ENCODE data around the gene IWS1.

IWS1 gene

DNA sequence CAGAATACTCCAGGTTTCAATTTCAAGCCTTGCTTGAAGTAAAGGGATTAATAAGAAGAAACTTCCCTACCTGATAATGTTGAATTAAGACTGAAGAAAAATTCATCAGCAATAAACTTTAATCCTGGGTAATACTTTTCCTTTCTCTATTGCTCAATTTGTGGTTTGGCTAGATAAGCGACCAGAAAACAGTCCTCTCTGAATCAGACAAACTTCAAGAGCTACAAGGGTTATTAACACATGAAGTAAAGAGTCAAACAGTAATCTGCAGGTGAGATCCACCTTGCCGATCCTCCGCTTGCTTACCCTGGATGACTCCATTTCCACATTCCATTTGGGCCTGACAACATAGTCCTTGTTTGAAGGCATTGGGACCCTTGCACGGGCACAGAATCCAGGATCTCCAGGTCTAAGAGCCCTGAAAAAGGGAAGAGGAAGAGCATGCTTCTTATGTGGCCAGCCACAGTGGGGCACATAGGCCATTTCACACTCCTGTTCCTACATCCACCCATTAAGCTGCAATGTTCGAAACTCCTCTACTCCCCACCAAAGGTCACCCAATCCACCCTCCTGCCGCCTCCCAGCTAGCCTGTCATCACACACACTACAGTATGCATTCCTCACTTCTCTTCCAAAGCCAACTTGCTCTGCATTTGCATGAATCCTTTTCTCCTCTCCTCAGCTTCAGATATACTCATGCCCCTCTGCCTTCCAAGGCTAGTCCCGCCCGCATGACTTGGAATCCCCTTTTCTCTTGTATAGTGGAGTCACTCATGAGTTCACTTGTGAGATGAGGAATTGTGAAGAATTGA is 39.8 kb downstream of the IWS1 start:
- DNase-seq: no peak

DNA sequence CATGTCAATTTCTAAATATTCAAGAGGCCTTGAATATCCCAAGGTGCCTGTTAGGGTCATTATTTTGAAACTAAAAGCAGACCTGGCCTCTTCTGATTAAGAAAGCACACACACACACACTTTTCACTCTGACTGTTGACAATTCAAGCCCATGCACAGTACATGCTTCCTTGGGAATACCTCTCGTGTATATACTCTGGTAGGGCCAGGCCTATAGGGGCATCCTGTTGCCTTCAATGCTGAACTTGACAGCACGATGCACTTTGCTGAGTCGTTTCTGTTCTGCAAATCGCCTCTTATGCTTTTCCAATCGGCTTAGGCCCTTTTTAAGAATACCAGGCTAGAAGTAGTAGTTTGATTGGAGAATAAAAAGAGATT is 40.6 kb downstream of the IWS1 start:
- DNase-seq: no peak

DNA sequence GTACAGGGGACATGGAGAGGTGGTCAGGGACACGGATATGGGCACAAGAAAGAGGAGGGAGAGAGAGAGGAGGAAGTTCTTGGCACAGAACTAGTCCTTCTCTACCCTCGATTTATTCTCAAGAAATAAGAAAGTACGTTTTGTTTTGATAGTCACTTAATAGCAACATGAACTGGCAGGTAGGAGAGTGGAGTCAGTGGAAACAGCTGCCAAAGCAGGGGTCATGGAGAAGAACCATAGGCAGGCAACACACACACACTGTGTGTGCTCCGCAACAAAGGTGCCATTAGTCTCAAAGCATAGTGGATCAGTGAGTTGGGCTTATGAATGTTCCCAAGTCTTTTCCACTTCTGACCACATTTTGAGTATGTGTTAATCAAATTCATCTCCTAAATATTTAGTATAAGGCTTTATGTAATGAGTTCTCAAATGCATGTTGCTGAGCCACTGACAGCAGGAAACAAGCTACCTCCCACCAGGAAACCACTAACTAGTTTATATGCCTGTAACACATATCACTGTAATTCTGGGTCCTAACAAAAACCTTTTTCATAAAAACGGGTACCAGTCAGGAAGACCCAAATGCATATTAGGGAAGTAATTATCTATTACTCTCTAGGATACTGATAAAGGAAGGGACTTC is 41.1 kb downstream of the IWS1 start:
- no peak for DNase-seq

DNA sequence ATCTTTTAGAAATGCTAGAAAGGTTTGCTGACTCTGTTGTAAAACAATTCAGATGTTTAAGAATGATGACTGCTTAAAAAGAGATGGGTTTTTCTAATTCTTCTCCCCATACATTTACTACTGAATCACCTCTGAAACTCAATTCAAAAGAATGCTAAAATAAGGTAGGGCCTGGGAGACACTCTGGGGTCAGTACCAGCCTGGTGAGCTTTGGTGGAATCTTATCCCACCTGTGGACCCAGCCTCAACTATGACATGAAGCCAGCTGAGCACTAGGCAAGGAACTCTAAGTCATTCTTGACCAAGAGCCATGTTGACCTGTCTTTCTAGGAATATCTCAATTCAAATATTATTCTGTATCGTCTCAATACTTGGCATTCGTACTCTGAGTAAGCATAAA is 44.3 kb downstream of the IWS1 start:
- DNase-seq: no peak

DNA sequence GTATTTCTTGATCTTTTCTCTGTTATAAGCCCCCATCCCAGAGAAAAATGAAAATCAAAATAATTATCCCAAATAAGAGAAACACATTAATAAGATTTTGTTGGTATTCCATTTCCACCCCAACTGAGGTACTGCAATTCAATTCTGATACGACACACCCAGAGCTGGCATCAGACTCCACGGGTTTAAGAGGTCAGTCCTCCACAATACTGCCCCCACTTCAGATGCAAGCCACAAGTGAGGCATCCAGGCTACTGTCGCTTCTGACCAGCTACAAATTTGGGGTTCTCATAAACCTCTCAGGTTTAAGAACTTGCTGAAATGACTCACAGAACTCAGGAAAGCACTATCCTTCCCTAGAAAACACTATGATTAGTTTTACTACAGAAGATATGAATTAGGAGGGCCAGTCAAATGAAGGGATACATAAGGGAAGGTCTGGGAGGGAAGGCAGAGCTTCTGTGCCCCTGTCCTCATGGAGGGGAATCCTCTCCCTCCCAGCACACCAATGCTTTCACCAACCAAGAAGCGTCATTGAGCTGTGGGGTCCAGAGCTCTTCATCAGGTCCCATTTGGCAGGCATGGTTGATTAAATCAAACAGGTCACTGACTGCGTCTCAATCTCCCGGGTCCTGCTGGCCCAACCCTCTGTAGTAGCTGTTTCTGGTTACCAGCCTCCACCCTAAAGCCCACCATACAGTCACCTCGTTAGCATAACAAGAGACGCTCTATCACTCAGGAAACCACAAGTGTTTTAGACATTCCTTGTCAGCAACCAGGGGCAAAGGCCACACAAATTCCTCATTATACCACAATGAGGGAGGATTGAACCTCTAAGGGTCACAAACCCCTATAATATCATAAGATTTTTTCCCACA is 46.2 kb downstream of the IWS1 start:
- no peak for DNase-seq

GRCh38 chr2:127479219-127479825 is 47.0 kb downstream of the IWS1 start:
- no peak for DNase-seq

DNA sequence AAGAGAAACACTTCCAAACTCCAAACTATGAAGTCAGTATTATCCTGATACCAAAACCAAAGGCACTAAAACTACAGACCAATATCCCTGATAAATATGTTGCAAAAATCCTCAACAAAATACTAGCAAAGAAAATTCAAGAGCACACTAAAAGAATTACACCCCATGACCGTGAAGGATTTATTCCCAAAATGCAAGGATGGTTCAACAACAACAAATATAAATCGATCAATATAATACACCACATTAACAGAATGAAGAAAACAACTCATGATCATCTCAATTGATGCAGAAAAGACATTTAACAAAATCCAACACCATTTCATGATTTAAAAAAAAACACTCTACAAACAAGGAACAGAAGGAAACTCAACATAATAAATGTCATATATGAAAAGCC is 50.5 kb downstream of the IWS1 start:
- DNase-seq: no peak

DNA sequence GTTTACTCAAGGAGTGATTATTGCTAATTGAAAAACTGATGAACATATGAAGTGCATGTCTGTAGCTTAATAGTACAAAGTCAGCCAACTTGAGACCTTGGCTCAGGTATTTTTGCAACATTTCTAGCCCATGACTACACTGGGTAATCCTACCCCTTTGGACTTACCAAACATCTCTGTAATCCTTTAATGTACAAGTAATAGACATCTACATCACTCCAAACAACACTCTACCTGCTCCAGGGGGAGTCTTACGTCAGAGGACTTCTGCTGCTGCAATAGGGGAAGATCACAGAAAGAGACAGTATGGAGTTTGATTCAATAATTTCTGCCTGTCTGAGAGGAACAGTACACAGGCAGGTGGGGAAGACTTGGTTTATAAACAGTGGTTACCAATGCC is 54.0 kb downstream of the IWS1 start:
- DNase-seq: no peak

DNA sequence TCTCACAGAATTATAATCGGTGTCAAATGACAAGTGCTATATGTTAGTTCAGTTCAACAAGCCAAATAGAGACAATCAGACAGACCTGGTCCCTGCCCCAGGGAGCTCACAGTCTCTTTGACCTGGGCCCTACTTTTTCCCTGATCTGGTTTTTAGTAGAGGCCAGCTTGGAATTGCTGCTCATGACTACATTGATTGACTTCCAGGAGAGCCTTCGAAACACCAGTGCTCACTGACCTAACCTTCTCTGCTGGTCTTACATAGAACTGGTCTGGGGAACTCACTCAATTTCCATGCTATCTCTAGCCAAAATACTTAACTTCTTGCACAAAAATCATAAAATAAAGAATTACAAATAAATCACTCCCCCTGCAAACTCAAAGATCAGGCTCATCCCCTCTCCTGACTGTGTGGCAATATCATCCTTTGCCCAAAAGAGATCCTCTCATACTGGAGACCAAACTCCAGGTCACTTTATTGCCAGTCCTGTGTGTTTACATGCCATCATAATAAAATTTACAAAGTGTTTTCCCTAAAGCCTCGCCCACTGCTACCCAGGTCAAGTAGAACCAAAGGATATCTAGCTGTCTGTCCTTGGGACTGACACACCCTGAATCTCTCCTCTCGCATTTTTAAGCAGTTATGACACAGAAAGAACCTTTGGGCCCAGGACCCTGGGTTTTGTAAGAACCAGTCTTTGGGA is 54.9 kb downstream of the IWS1 start:
- DNase-seq: no peak

GRCh38 chr2:127469974-127470373 is 56.3 kb downstream of the IWS1 start:
- no peak for DNase-seq

DNA sequence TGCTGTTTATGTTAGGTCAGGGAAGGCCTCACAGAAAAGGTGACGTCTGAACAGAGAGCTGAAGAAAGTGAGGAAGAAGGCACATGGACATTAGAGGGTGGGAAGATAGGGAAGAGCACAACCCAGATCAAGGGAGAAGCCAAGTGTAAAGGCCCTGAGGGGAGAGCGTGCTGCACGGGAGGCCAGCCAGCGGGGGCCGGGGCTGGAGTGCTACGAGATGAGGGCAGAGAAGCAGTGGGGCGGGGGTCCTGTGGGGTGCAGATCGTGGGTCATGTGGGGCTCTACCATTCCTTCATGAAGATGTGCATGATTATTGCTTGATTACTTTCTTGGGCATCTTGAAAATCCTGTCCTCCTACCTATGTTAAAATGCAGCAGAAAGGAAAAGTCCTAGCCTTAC is 57.2 kb downstream of the IWS1 start:
- no peak for DNase-seq

DNA sequence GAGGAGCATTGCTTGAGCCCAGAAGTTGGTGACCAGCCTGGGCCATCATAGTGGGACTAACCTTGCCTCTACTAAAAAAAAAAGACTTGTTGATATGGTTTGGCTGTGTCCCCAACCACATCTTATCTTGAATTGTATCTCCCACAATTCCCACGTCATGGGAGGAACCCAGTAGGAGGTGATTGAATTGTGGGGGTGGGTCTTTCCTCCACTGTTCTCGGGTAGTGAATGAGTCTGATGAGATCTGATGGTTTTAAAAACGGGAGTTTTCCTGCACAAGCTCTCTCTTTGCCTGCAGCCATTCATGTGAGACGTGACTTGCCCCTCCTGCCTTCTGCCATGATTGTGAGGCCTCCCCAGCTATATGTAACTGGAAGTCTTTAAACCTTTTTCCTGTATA is 61.0 kb downstream of the IWS1 start:
- DNase-seq: peak; percentile 21

DNA sequence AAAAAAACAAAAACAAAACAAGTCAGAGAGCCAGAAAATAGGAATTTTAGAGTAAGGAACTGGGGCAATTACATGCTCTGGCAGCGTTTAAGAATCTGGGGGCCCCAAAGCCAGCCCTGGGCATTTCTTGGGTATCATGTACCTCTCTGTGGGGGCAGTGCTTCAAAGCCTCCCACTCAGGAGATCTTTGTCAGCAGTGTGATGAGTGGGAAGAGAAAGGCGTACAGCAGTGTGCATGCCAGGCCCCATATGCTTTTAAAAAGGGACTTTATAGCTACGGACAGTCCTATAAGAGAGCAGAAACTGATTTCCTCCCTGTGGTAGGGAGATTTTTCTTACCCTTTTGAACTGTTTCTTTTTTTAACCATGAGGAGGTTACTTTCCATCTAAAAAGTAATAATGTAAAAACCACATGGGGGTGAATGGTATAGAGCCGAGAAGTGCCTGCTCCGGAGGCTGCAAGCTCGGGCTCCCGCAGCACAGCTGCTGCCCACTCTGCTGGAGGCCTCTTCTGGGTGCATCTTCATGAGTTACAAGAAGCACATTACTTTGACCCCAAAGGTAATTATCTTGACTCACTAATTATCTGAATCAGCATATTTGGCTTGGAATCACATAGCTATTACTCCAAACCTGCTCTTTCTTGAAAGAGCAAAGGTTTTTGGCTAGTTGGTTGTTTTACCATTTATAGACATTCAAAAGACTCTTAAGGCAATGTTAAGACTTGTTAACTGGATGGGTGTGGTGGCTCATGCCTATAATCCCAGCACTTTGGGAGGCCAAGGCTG is 61.6 kb downstream of the IWS1 start:
- peak; percentile 14 for DNase-seq

GRCh38 chr2:127463155-127463991 is 62.9 kb downstream of the IWS1 start:
- no peak for DNase-seq

GRCh38 chr2:127462461-127462860 is 63.8 kb downstream of the IWS1 start:
- no peak for DNase-seq

- no peak for DNase-seq
Measured at GRCh38 chr2:127456960-127457359, 69.3 kb downstream of the IWS1 start.

DNA sequence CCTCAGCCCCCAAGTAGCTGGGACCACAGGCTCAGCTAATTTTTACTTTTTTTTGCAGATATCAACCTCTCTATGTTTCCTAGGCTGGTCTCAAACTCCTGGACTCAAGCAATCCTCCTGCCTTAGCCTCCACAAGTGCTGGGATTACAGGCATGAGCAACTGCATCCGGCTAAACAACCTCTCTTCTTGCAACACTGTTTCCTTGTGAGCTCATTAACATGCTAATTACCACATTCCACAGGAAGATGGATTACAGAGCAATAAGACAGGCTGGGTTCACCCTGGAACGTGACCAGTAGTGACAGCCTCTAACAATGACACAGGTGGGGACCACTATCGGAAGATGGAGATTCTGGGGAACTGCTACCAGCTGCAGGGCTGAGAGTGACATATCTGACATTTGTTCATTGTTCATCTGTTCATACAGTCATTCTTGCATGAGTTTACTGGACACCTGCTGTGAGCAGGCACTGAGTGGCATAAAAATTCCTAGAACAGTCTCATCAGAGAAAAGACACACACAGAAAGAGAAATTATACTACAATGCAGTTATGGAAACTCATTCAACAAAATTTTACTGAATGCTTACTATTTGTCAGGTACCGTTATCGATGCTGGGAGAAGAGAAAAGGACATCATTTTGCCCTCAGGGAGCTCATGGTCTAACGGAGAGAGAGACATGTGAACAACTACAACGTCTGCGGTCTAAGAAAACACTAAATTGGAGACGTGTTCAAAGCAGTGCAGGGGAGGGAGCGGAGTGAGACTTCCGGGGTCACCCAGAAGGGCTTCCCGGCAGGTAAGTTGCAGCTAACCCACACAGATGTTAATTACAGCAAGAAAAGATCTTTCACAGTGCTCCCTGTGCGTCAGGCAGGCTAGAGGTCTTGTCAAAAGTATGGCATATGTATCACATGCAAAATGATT is 70.5 kb downstream of the IWS1 start:
- no peak for DNase-seq

DNA sequence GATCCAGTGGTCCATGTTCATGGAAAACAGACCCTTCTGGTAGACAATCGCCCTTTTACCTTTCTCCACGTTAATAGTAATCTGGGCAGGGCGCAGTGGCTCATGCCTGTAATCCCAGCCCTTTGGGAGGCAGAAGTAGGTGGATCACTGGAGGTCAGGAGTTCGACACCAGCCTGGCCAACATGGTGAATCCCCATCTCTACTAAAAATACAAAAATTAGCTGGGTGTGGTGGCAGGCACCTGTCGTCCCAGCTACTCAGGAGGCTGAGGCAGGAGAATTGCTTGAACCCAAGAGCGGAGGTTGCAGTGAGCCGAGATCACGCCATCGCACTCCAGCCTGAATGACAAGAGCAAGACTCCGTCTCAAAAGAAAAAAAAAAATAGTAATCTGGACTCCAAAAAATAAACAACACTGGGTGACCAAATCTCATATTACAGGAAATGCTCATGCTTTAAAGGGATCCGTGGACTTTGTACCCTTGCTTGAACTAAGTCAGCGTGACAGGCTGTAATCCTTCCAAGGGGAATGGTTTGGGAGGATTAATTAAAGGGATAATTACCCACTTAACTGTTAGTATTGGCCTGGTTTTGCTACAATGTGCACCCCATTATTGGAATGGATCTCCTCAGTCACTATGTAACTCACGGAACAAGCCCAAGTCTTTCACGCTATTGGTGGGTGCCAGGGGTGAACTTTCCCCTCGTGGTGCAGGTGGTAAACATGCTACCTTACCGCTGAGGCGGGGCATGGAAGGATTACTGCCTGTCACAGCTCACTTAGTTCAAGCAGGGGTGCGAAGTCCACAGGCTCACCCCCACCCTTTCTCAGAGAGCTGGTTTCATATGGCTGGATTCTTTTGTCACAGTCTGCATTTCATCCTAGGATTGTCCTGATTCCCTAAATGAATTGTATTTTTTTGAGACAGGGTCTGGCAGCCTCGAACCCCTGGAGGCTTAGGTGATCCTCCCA is 71.4 kb downstream of the IWS1 start:
- no peak for DNase-seq

Data from stimulated activated CD4-positive, alpha-beta T cell treated with anti-CD3 and anti-CD28 coated beads, Interleukin-4, amount 100 ng/mL, for 24 hours (primary cell).